Nephron progenitor cell (in vitro differentiated cells): ENCODE results near the gene ERAS.
"Not testable (repeated sequence)": the region's sequence is repeated elsewhere in the genome, so short reads cannot be mapped to it uniquely, and the experiment has no call there.

Experiments used
- DNase-seq: peaks from one replicate; pipeline ENCODE4 v3.0.0; 2021
- H3K27ac Mint-ChIP-seq: 2 replicates; pipeline ENCODE4 v1.8.0; 2021; ENCODE audit warnings: mild to moderate bottlenecking, moderate library complexity, mixed read lengths
- H3K27me3 Mint-ChIP-seq: 2 replicates; pipeline ENCODE4 v1.8.0; 2021; ENCODE audit warnings: mild to moderate bottlenecking, low read depth, mixed read lengths; ENCODE audit not compliant: poor library complexity
- H3K36me3 Mint-ChIP-seq: 2 replicates; pipeline ENCODE4 v1.8.0; 2021; ENCODE audit warnings: low read depth, mixed read lengths
- H3K4me1 Mint-ChIP-seq: 2 replicates; pipeline ENCODE4 v1.8.0; 2021; ENCODE audit warnings: mixed read lengths
- H3K4me3 Mint-ChIP-seq: 2 replicates; pipeline ENCODE4 v1.8.0; 2021; ENCODE audit warnings: mild to moderate bottlenecking, moderate library complexity, mixed read lengths
- H3K9me3 Mint-ChIP-seq: 2 replicates; pipeline ENCODE4 v1.8.0; 2021; ENCODE audit warnings: mild to moderate bottlenecking, moderate library complexity, mixed read lengths
- CTCF ChIP-seq: fragments of 200-600 bp; sonication (generic); IDR thresholded peaks from 2 replicates; pipeline ENCODE4 v1.5.0; 2021; ENCODE audit warnings: antibody characterized with exemption

Gene ERAS

GRCh38 chrX:48814722-48815121 is 11.6 kb upstream of the ERAS start:
- Mint-ChIP-seq H3K9me3 (peaks cover 58% of the 10 kb centered on the region), H3K27me3 (peaks cover 3% of the 10 kb centered on the region), H3K4me1 (no peaks in the 10 kb centered on the region), H3K36me3 (peaks cover 50% of the 10 kb centered on the region), H3K4me3 (no peak overlapping the region), H3K27ac (no peak overlapping the region)
- no peak for TF ChIP-seq CTCF
- DNase-seq = no peak

GRCh38 chrX:48815266-48815665 is 11.0 kb upstream of the ERAS start:
- H3K27ac Mint-ChIP-seq = no peak overlapping the region

GRCh38 chrX:48816014-48816810 is 10.1 kb upstream of the ERAS start:
- no peak overlapping the region for H3K4me3 Mint-ChIP-seq
- TF ChIP-seq CTCF = no peak
- H3K9me3 Mint-ChIP-seq = peaks cover 62% of the 10 kb centered on the region
- no peaks in the 10 kb centered on the region for H3K4me1 Mint-ChIP-seq
- H3K36me3 Mint-ChIP-seq = peaks cover 50% of the 10 kb centered on the region
- H3K27me3 Mint-ChIP-seq = peaks cover 3% of the 10 kb centered on the region
- no peak for DNase-seq
- no peak overlapping the region for H3K27ac Mint-ChIP-seq

More at GRCh38 chrX:48815266-48815665, 11.0 kb upstream of the ERAS start:
- H3K9me3 Mint-ChIP-seq = peaks cover 62% of the 10 kb centered on the region
- H3K4me3 Mint-ChIP-seq = no peak overlapping the region
- no peak for TF ChIP-seq CTCF
- DNase-seq = no peak
- H3K27me3 Mint-ChIP-seq = peaks cover 3% of the 10 kb centered on the region
- peaks cover 55% of the 10 kb centered on the region for H3K36me3 Mint-ChIP-seq
- H3K4me1 Mint-ChIP-seq = no peaks in the 10 kb centered on the region

- peaks cover 2% of the 10 kb centered on the region for H3K27me3 Mint-ChIP-seq
- H3K36me3 Mint-ChIP-seq = peaks cover 36% of the 10 kb centered on the region
- peaks cover 57% of the 10 kb centered on the region for H3K9me3 Mint-ChIP-seq
- no peak for DNase-seq
- H3K4me3 Mint-ChIP-seq = no peak overlapping the region
- no peaks in the 10 kb centered on the region for H3K4me1 Mint-ChIP-seq
- no peak for TF ChIP-seq CTCF
- no peak overlapping the region for H3K27ac Mint-ChIP-seq
Observed at GRCh38 chrX:48818098-48818497, 8.2 kb upstream of the ERAS start.

- no peak for DNase-seq
- Mint-ChIP-seq H3K4me3 (no peak overlapping the region), H3K27me3 (no peaks in the 10 kb centered on the region), H3K9me3 (peaks cover 55% of the 10 kb centered on the region), H3K36me3 (peaks cover 33% of the 10 kb centered on the region), H3K27ac (no peak overlapping the region), H3K4me1 (no peaks in the 10 kb centered on the region)
- TF ChIP-seq CTCF = no peak
Observed at GRCh38 chrX:48818866-48819265, 7.4 kb upstream of the ERAS start.

GRCh38 chrX:48819394-48819793 is 6.9 kb upstream of the ERAS start:
- H3K4me3 Mint-ChIP-seq, H3K27ac Mint-ChIP-seq, H3K27me3 Mint-ChIP-seq, H3K4me1 Mint-ChIP-seq, DNase-seq: not testable (repeated sequence)
- peaks cover 34% of the 10 kb centered on the region for H3K36me3 Mint-ChIP-seq
- H3K9me3 Mint-ChIP-seq = peaks cover 56% of the 10 kb centered on the region
